Activated CD4-positive, alpha-beta memory T cell treated with anti-CD3 and anti-CD28 coated beads for 36 hours (primary cell): ENCODE data around the gene HSD17B8. TPM values are rescaled to one million over a fixed set of nuclear protein-coding genes. Genes with fewer than 3 reads are reported as not detected.

ENCODE experiments used
- CTCF ChIA-PET: fragments of 350-600 bp; sonication (Branson Sonifier 250); formaldehyde crosslinking; loops from one replicate; lab custom pipeline; 2021; ENCODE audit warnings: antibody characterized with exemption, inconsistent platforms; lab: Charles Lee
- POLR2A ChIA-PET: fragments of 350-600 bp; sonication (Branson Sonifier 250); formaldehyde crosslinking; loops from one replicate; lab custom pipeline; 2021; ENCODE audit warnings: antibody characterized with exemption; lab: Charles Lee
- DNase-seq: peaks from one replicate; pipeline ENCODE4 v3.0.0-alpha.2; 2020
- H3K27ac Mint-ChIP-seq: one replicate; pipeline ENCODE4 v1.8.0; 2021; ENCODE audit warnings: mixed read lengths
- H3K27me3 Mint-ChIP-seq: one replicate; pipeline ENCODE4 v1.8.0; 2021; ENCODE audit warnings: mixed read lengths
- H3K36me3 Mint-ChIP-seq: one replicate; pipeline ENCODE4 v1.8.0; 2021; ENCODE audit warnings: mixed read lengths
- H3K4me1 Mint-ChIP-seq: one replicate; pipeline ENCODE4 v1.8.0; 2021; ENCODE audit warnings: low read depth, mixed read lengths
- H3K4me3 Mint-ChIP-seq: one replicate; pipeline ENCODE4 v1.8.0; 2021; ENCODE audit warnings: mild to moderate bottlenecking, mixed read lengths
- H3K9me3 Mint-ChIP-seq: one replicate; pipeline ENCODE4 v1.8.0; 2021; ENCODE audit warnings: mixed read lengths
- intact Hi-C: fragments of 100-400 bp; cut with micrococcal nuclease; formaldehyde crosslinking; loops from one replicate; pipeline ENCODE4 v1.15.1; 2023
- total RNA-seq, 2 experiments: library from RNA; stranded (reverse); gene quantifications; one replicate each; pipeline ENCODE4 v1.2.3, GENCODE V29; 2021

Gene HSD17B8
- total RNA-seq, 2 experiments from 2014 or later, result 35.3 to 36.1 TPM

DNA sequence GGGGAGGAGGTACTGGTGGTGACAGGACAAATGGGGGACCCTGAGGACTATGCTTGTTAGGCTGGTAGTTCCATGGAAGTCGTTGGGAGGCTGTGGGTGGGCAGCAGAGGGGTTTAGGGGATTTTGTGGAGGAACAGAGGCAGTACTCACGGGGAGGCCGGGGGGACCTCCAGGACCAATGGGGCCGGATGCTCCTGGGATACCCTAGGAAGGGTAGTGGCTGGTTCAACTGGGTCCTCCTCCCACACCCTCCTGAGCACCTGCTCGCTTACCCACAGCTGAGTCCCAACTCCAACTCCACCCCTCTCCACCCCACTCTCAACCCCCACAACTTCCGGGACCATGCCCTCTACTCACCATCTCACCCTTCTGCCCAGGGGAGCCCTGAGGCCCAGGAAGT is 38.1 kb upstream of the HSD17B8 start:
- no peak for DNase-seq
- peaks cover 2% of the 10 kb centered on the region for H3K27me3 Mint-ChIP-seq
- peaks cover 8% of the 10 kb centered on the region for H3K4me1 Mint-ChIP-seq
- POLR2A ChIA-PET, result no interaction called here
- no peak overlapping the region for H3K4me3 Mint-ChIP-seq
- CTCF ChIA-PET, result no interaction called here
- H3K27ac Mint-ChIP-seq, result no peak overlapping the region
- H3K36me3 Mint-ChIP-seq, result no peaks in the 10 kb centered on the region
- intact Hi-C loops, result no loop called here
- H3K9me3 Mint-ChIP-seq, result no peaks in the 10 kb centered on the region

DNA sequence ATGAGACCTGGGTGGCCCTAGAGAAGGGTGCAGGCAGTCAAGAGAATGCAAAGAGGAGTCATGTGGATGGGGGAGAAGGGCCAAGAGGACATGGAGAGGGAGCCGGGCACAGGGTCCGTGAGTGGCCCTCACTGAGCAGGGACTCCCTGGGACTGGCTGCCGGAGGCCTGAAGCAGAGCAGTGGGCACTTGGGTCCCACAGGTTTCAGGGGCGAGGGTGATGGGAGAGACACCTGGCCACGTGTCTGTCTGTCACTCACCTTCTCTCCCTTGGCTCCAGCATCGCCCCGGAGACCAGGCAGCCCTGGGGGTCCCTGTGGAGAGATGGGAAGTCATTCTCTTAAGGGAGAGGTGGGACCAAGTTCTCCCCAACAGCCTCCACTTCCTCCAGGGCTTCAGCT is 37.6 kb upstream of the HSD17B8 start:
- H3K36me3 Mint-ChIP-seq, result no peaks in the 10 kb centered on the region
- no peak for DNase-seq
- H3K27ac Mint-ChIP-seq, result no peak overlapping the region
- ChIA-PET POLR2A (no interaction called here), CTCF (no interaction called here)
- H3K9me3 Mint-ChIP-seq, result no peaks in the 10 kb centered on the region
- peaks cover 3% of the 10 kb centered on the region for H3K4me1 Mint-ChIP-seq
- intact Hi-C loops, result no loop called here
- H3K4me3 Mint-ChIP-seq, result no peak overlapping the region
- H3K27me3 Mint-ChIP-seq, result peaks cover 2% of the 10 kb centered on the region

DNA sequence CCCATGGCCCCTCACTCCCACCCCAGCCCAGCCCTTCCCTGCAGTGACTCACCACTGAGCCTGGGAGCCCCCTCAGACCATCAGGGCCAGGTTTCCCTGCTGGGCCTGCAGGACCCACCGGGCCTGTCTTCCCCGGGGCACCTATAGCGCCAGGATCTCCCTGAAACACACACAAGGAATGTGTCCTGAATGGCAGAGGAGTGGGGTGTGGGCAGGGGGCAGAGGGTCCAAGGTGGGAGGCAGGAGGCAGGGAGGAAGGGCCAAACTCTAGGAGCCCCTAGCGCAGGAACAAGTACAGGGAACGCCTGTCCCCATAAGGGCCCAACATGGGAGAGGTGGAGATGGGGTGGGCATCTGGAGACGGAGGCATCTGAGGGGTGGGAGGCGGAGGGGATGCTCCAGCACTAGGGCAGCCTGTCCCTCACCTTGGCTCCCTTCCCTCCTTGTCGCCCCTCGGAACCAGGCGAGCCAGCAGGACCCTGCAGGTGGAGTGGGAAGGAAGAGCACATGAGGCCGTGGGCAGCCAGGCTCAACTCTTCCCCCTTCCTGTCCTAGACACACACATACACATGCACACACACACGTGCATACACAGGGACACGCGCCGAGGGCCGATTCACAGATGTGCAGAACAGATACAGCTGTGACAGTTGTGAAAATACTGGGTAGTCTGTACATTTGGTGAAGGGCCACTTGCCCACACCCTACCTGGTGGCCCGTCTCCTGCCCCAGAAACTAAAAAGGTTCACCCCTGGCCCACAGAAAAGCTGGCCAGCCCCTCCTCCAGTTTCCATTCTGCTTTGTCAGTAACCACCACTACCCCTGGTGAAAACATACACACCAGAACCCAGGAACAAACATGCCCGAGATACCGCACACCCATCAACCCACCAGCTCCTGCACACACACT is 36.8 kb upstream of the HSD17B8 start:
- H3K36me3 Mint-ChIP-seq, result no peaks in the 10 kb centered on the region
- DNase-seq, result no peak
- intact Hi-C loops, result no loop called here
- CTCF ChIA-PET, result no interaction called here
- H3K4me1 Mint-ChIP-seq, result no peaks in the 10 kb centered on the region
- no peak overlapping the region for H3K27ac Mint-ChIP-seq
- H3K9me3 Mint-ChIP-seq, result no peaks in the 10 kb centered on the region
- peaks cover 2% of the 10 kb centered on the region for H3K27me3 Mint-ChIP-seq
- no peak overlapping the region for H3K4me3 Mint-ChIP-seq
- POLR2A ChIA-PET, result no interaction called here

DNA sequence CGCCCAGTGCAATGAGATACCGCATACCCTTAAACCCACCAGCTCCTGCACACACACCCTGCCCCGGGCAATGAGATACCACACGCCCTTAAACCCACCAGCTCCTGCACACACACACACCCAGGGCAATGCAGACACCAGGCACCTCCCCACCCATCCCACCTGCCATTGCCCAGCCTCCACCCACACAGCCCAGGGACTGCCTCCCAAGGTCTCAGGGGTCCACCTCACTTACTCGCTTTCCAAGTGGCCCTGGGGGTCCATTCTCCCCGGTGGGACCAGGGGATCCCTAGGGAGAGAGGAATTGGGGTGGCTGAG is 36.2 kb upstream of the HSD17B8 start:
- intact Hi-C loops, result no loop called here
- ChIA-PET POLR2A (no interaction called here), CTCF (no interaction called here)
- H3K27ac Mint-ChIP-seq, result no peak overlapping the region
- DNase-seq, result no peak
- no peaks in the 10 kb centered on the region for H3K4me1 Mint-ChIP-seq
- peaks cover 6% of the 10 kb centered on the region for H3K27me3 Mint-ChIP-seq
- no peak overlapping the region for H3K4me3 Mint-ChIP-seq
- no peaks in the 10 kb centered on the region for H3K9me3 Mint-ChIP-seq
- H3K36me3 Mint-ChIP-seq, result no peaks in the 10 kb centered on the region

DNA sequence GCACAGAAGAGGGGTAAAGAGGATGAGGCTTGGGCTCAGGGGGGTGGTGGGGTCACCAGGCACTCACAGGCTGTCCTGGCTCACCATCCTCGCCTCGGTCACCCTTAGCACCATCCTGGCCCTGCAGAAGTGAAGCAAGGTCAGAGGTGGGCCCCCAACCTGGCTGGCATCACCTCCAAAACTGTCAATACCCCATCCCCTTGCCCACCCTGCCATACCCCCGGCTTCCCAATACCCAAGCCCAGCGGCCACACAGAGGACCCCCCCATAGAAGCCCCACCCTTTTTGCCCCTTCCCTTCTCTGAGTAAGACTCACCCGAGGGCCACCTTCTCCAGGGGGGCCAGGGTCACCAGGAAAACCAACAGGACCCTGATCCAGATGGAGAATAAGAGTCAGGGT is 35.8 kb upstream of the HSD17B8 start:
- DNase-seq, result no peak
- POLR2A ChIA-PET, result no interaction called here
- H3K36me3 Mint-ChIP-seq, result no peaks in the 10 kb centered on the region
- peaks cover 7% of the 10 kb centered on the region for H3K27me3 Mint-ChIP-seq
- CTCF ChIA-PET, result no interaction called here
- no peak overlapping the region for H3K27ac Mint-ChIP-seq
- H3K4me3 Mint-ChIP-seq, result no peak overlapping the region
- H3K4me1 Mint-ChIP-seq, result no peaks in the 10 kb centered on the region
- intact Hi-C loops, result no loop called here
- H3K9me3 Mint-ChIP-seq, result no peaks in the 10 kb centered on the region

DNA sequence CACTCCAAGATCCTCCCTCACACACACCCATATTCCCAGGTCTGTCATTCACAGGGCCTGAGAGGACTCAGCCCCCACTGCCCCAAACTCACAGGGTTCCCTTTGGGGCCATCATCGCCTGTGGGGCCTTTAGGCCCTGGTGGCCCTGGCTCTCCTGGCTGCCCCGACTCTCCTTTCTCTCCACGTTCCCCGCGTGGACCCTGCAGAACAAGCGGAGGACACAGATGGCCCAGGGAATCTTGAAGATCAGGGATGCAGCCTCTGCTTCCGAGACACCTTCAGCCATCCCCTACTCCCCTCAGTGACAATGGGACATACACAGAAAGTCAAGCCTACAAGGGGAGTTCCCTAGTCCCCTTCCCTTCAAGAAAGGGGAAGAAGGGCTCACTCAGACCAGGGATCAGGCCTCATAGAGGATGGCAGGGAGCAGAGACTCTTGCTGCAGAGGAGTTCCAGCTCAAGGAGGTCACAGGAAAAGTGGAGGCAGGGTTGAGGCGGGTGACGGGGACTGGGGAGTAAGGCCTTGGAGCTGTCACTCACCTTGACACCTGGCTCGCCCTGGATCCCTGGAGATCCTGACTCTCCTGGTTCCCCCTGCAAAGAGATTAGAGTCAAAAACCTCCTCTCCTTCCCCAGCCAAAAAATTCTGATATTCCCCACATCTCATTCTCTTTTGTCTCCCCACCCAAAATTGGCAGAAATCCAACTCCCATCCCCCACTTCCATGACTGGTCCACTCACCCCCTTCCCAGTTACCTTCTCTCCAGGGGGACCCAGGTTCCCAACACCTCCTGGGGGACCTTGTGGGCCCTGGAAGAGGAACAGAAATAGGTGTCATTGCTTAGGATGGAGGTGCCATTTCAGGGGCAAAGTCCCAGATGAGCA is 34.9 kb upstream of the HSD17B8 start:
- Mint-ChIP-seq H3K4me3 (no peak overlapping the region), H3K36me3 (no peaks in the 10 kb centered on the region), H3K27me3 (peaks cover 5% of the 10 kb centered on the region), H3K4me1 (no peaks in the 10 kb centered on the region), H3K9me3 (no peaks in the 10 kb centered on the region), H3K27ac (no peak overlapping the region)
- POLR2A ChIA-PET, result no interaction called here
- intact Hi-C loops, result no loop called here
- CTCF ChIA-PET, result interaction anchor here (1.3 kb wide), 1 partner anchor 8 kb away, joined by 3 read pairs; no protein-coding TSS in a partner anchor
- no peak for DNase-seq

DNA sequence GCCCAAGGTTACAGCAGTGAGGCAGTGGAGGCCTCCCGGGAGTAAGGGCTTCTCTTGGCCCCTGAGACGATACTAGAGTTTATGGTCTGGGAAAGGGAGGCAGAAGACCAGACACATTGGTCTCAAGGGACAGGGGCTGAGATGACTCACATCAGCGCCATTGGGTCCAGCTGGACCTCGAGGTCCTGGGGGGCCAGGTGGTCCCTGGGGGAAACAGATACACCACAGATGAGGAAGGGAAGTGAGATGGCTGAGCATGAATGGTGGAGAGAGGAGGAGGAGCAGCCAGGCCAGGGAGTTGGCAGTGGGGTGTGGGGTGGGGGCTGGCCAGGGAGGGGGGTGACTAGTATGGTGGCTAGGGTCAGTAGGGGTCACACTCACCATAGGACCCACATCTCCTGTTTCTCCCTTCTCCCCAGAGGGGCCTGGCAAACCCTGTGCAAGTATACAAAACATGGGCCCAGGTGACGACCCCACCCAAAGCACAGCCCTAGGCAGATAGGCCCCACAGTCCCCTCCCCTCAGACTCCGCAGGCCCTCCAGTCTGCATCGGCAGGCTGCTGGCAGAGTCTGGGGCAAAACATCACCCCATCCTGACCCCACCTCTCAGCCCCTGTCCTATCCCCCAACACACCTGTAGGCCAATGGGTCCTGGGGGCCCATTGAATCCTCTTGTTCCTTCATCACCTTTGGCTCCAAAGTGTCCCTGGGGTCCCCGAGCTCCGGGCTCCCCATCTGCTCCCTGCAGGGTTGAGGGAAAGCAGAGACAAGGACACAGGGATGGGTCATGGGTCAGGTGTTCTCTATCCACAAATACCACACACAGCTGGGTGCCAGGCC is 34.1 kb upstream of the HSD17B8 start:
- no peaks in the 10 kb centered on the region for H3K9me3 Mint-ChIP-seq
- H3K27me3 Mint-ChIP-seq, result peaks cover 5% of the 10 kb centered on the region
- intact Hi-C loops, result no loop called here
- H3K4me1 Mint-ChIP-seq, result no peaks in the 10 kb centered on the region
- H3K27ac Mint-ChIP-seq, result no peak overlapping the region
- POLR2A ChIA-PET, result no interaction called here
- CTCF ChIA-PET, result interaction anchor here (1.3 kb wide), 1 partner anchor 9 kb away, joined by 3 read pairs; no protein-coding TSS in a partner anchor
- no peak overlapping the region for H3K4me3 Mint-ChIP-seq
- DNase-seq, result no peak
- no peaks in the 10 kb centered on the region for H3K36me3 Mint-ChIP-seq

DNA sequence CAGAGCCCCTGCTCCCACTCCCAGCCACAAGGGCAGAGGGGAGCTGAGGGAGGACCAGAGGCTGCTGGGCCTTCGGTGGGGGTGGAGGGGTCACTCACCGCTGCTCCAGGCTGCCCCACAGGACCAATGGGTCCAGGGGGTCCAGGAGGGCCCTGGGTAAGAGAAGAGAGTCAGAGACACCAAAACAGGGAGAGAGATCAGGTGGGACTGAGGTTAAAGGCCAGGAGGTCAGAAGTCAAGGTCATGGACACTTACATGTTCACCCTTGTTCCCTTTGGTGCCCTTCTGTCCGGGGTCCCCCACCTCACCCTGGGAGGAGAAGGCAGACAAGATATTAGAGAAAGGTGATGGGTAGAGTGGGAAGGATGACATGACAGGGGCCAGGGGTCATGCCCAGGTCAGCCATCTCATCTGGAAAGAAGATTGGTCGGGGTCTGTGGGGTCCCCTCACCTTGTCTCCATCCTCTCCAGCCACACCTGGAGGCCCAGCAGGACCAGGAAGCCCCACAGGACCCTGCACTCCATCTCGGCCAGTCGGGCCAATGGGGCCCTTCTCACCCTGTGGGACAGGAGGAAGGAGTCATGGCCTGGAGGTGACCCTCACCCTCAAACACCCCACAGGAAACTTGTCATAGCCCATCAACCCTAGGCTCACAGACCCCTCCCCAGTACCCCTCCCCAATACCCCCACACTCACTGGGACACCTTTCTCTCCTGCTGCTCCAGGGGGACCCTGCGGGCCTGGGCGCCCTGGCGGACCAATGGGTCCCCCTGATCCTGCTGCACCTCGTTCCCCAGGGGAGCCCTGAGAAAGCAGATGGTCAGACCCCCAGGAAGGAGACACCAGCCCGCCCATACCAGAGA is 33.2 kb upstream of the HSD17B8 start:
- ChIA-PET CTCF (interaction anchor here (1.3 to 4.0 kb wide), 2 partner anchors 10 kb away, joined by 3 to 18 read pairs; no protein-coding TSS in a partner anchor), POLR2A (no interaction called here)
- no peak for DNase-seq
- H3K27me3 Mint-ChIP-seq, result peaks cover 7% of the 10 kb centered on the region
- intact Hi-C loops, result no loop called here
- H3K27ac Mint-ChIP-seq, result no peak overlapping the region
- H3K36me3 Mint-ChIP-seq, result no peaks in the 10 kb centered on the region
- H3K4me3 Mint-ChIP-seq, result no peak overlapping the region
- H3K9me3 Mint-ChIP-seq, result no peaks in the 10 kb centered on the region
- H3K4me1 Mint-ChIP-seq, result no peaks in the 10 kb centered on the region

DNA sequence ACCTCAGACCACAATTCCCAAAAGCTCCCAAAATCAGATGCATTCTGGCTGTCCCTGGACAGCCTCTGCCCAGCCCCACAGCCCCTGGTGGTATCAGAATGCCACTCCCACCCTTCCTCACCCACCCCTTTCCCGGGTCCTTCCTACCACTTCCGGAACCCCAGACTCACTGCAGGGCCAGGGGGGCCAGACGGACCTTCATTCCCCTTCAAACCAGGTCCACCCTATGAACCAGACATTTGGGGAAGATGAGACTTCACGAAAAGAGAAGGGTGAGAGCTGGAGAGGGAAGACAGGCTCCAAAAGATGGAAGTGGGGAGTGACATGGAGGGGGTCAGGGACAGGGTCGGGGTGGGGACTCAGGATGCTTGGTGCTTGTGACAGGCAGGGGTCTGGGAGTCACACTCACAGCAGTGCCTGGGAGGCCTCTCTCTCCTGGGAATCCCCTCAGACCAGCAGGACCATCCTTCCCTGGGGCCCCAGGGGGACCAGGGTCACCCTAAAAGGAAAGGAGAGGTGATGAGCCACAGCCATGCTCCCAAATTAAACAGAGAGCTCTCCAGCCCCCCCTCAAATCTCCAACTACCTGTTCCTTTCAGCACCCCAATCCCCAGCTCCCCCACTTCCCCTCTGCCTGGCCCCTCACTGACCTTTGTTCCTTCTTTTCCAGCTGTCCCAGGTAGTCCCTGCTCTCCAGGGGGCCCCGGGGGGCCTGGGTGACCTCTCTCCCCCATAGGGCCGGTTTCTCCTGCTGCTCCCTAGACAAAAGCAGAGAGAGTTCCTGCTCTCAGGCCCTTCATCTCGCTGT is 32.4 kb upstream of the HSD17B8 start:
- peaks cover 7% of the 10 kb centered on the region for H3K27me3 Mint-ChIP-seq
- no peaks in the 10 kb centered on the region for H3K36me3 Mint-ChIP-seq
- H3K27ac Mint-ChIP-seq, result no peak overlapping the region
- DNase-seq, result no peak
- no peak overlapping the region for H3K4me3 Mint-ChIP-seq
- no peaks in the 10 kb centered on the region for H3K9me3 Mint-ChIP-seq
- intact Hi-C loops, result no loop called here
- POLR2A ChIA-PET, result no interaction called here
- no peaks in the 10 kb centered on the region for H3K4me1 Mint-ChIP-seq
- CTCF ChIA-PET, result interaction anchor here (0.7 to 4.0 kb wide), 3 partner anchors 11 to 26 kb away, joined by 3 to 18 read pairs (median 3); no protein-coding TSS in a partner anchor

DNA sequence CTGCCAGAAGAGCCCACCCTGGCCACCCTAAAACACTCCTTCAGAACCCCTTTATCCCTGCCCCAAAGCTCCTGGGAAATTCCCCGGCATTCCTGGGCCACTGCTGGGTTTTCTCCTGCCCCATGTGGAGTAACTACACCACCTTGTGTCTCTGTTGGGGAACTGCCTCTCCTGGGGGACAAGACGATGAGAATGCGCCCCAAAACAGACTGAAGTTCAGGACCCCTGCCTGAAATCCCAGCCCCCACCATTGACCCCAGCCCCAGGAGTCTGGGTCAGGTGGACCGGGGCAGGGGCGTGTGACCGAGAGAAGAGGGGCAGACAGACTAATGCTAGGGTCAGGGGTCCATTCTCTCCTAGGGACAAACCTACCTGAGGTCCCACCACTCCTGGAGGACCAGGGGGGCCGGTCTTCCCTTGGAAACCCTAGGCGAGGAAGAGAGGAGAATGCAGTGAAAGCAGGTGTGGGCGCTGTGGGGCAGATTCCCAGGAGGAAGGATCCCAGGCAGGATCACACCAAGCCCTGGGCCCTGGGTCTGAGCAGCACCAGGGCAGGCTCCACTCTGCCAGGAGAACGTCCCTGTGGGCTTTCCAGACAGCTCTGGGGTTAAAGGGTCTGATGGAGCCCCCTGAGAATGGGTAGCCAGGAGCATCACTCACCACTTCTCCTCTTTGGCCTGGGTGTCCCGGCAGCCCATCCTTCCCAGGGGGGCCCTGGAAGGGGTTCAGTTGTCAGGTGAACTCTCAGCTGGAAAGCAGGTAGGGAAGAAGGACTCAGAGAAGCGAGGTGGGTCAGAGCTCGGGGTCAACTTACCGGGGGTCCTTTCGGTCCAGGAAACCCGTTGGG is 31.5 kb upstream of the HSD17B8 start:
- no peaks in the 10 kb centered on the region for H3K36me3 Mint-ChIP-seq
- ChIA-PET POLR2A (no interaction called here), CTCF (interaction anchor here (0.7 to 4.0 kb wide), 5 partner anchors 12 to 218 kb away, joined by 3 to 18 read pairs (median 3); no protein-coding TSS in a partner anchor)
- peak; percentile 15 for DNase-seq
- no peak overlapping the region for H3K27ac Mint-ChIP-seq
- H3K4me3 Mint-ChIP-seq, result no peak overlapping the region
- H3K9me3 Mint-ChIP-seq, result no peaks in the 10 kb centered on the region
- H3K4me1 Mint-ChIP-seq, result no peaks in the 10 kb centered on the region
- intact Hi-C loops, result no loop called here
- peaks cover 7% of the 10 kb centered on the region for H3K27me3 Mint-ChIP-seq
